ENCODE measurements around the gene STK10. TPM values are rescaled to one million over a fixed set of nuclear protein-coding genes. Genes with fewer than 3 reads are reported as not detected.

Gene STK10
- polyA plus RNA-seq, 1 of the 3 experiments (the other 2 are of a cell fraction) = 11.0 TPM

DNA sequence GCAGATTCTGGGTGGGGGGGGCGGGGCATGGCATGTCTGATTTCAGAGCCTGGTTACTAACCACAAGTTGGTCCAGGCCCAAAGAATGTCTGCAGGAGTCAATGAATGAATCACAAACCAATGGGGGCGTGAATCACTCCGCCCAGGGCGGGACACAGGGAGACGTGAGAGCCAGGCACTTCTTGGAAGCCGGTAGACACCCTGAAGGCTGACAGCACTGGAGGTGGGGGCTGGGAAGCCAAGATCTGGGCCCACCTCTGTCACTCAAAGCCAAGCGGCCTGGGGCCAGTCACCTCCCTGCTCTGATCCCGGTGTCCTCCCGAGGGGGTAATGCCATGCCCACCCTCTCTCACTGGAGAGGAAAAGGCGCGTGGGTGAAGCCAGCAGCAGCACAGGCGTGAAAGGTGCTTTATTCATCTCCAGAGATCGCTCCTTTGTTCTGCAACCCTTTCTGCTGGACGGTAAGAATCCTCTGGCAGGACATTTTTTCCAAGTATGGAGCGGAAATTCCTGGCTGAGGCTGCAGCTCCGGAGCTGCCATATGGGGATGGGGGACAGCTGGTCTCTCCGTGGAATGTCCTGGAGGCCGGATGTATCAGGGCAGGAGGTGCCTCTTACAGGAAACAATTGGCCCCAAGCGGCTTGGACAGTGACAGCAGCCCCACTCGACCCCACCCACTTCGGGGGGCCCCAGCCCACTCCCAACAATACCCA is 85.0 kb downstream of the STK10 start:
- H3K27ac ChIP-seq (ENCODE audit: low read depth in 2 of 2, low read length in 1 of 2) = peak overlapping the region; percentile 36 to 66; a peak in 3 of 4 replicates
- no peaks in the 10 kb centered on the region for H3K36me3 ChIP-seq (replicated peaks in 1 of 2; ENCODE audit: control insufficient read depth in 1 of 2, insufficient read depth in 2 of 2, low read length in 1 of 2)
- H3K79me2 ChIP-seq (ENCODE audit: insufficient read depth) = peaks cover 5% of the 10 kb centered on the region; the same call in 1 of the 2 replicates
- H3K4me2 ChIP-seq = peak overlapping the region; percentile 59
- no peak overlapping the region for H2AFZ ChIP-seq (ENCODE audit: low read depth)
- POLR2A ChIA-PET = no interaction called here
- peak overlapping the region in 1 of 2 experiments; percentile 2; a peak in 1 of 4 replicates for H3K4me3 ChIP-seq (ENCODE audit: low read depth in 2 of 2, low read length in 1 of 2)
- H3F3A ChIP-seq (replicated peaks; ENCODE audit: insufficient read depth) = no peaks in the 10 kb centered on the region
- H3K4me1 ChIP-seq (ENCODE audit: control insufficient read depth in 1 of 2, insufficient read depth in 2 of 2, low read depth in 1 of 2, low read length in 1 of 2) = peaks cover 14 to 19% of the 10 kb centered on the region in 2 experiments; a peak in 3 of 4 replicates
- H3K9me2 ChIP-seq = no peaks in the 10 kb centered on the region
- CTCF ChIA-PET = interaction anchor here (1.0 to 5.6 kb wide), 4 partner anchors 9 to 191 kb away, joined by 3 to 60 read pairs (median 6); partner anchors contain the start of gene STK10
- H4K20me1 ChIP-seq (ENCODE audit: insufficient read depth) = no peaks in the 10 kb centered on the region
- peak; percentile 17 for TF ChIP-seq POLR2AphosphoS5 (IDR thresholded peaks at IDR 0.05; ENCODE audit: low read depth, low read length)
- peak in 1 of 2 experiments; percentile 44; a peak in 1 of 4 replicates for TF ChIP-seq EP300 (IDR thresholded peaks at IDR 0.05; ENCODE audit: borderline replicate concordance in 1 of 2, low read depth in 1 of 2, low read length in 1 of 2)
- peak; percentile 64; the same call in 1 of the 2 replicates for TF ChIP-seq MAX (IDR thresholded peaks at IDR 0.05; ENCODE audit: low read depth)
- TF ChIP-seq SIN3A (IDR thresholded peaks at IDR 0.05; ENCODE audit: borderline replicate concordance, low read depth, low read length) = peak; percentile 55; the same call in 1 of the 2 replicates
- peak; percentile 77 for TF ChIP-seq NFIC (IDR thresholded peaks at IDR 0.05; ENCODE audit: borderline replicate concordance)
- no peak for TF ChIP-seq FOXJ3 (CRISPR knock-in tag; IDR thresholded peaks at IDR 0.05)
- TF ChIP-seq GATA2 (CRISPR knock-in tag; IDR thresholded peaks at IDR 0.05) = no peak
- peak; percentile 93 for TF ChIP-seq FOSL2 (IDR thresholded peaks at IDR 0.05; ENCODE audit: borderline replicate concordance, low read depth)
- TF ChIP-seq, protein P1, sequence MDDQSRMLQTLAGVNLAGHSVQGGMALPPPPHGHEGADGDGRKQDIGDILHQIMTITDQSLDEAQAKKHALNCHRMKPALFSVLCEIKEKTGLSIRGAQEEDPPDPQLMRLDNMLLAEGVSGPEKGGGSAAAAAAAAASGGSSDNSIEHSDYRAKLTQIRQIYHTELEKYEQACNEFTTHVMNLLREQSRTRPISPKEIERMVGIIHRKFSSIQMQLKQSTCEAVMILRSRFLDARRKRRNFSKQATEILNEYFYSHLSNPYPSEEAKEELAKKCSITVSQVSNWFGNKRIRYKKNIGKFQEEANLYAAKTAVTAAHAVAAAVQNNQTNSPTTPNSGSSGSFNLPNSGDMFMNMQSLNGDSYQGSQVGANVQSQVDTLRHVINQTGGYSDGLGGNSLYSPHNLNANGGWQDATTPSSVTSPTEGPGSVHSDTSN (IDR thresholded peaks at IDR 0.05) = peak; percentile 64
- TF ChIP-seq TEAD4 (IDR thresholded peaks at IDR 0.05; ENCODE audit: borderline replicate concordance, insufficient read depth) = peak; percentile 67; the same call in 1 of the 2 replicates
- 34% methylated on average over 17 of the region's 21 CpGs for WGBS (ENCODE audit: low lambda C conversion rate)
- H3K9me3 ChIP-seq = no peaks in the 10 kb centered on the region
- no peaks in the 10 kb centered on the region for H3K27me3 ChIP-seq (ENCODE audit: insufficient read depth)
- no peak for DNase-seq
- peak overlapping the region; percentile 15; the same call in 1 of the 2 replicates for H3K9ac ChIP-seq

DNA sequence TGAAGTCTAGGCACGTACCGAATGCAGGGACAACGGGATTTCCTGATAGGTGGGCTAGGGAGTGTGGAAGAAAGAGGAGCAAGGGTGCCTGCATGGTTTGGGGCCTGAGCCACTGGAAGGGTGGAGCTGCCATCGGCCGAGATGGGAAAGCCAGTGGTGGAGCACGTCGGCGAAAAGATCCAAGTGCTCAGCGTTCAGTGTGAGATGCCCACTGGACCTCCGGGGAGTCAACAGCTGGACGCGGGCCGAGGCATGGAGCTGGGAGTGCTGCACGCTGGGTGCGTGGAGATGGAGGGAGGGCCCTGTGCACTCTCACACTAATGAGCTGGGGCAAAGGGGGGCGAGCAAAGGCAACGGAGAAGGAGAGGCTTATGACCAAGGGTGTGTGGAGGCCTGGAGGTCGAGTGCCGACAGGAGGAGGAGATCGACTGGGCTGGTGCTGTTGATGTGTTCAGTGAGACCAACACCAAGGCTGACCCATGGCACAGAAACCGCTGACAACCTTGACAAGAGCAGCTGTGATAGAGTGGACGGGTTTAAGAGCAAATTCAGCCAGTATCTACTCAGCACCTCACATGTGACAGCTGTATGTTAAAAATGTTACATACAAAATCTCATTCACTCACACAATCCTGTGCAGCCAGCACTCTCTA is 85.7 kb downstream of the STK10 start:
- Histone ChIP-seq H3K9me2 (no peaks in the 10 kb centered on the region), H3K79me2 (ENCODE audit: insufficient read depth) (peaks cover 6% of the 10 kb centered on the region; the same call in 1 of the 2 replicates), H3K4me2 (0 out of 2 replicates have a peak overlapping the region, but pooled peaks have one; percentile 26), H3F3A (replicated peaks; ENCODE audit: insufficient read depth) (no peaks in the 10 kb centered on the region), H3K4me3 (ENCODE audit: low read depth in 2 of 2, low read length in 1 of 2) (no peak overlapping the region), H3K9ac (no peak overlapping the region), H3K27me3 (ENCODE audit: insufficient read depth) (no peaks in the 10 kb centered on the region), H3K4me1 (ENCODE audit: control insufficient read depth in 1 of 2, insufficient read depth in 2 of 2, low read depth in 1 of 2, low read length in 1 of 2) (peaks cover 14 to 16% of the 10 kb centered on the region in 2 experiments; a peak in 3 of 4 replicates), H3K9me3 (no peaks in the 10 kb centered on the region), H4K20me1 (ENCODE audit: insufficient read depth) (no peaks in the 10 kb centered on the region), H3K36me3 (replicated peaks in 1 of 2; ENCODE audit: control insufficient read depth in 1 of 2, insufficient read depth in 2 of 2, low read length in 1 of 2) (no peaks in the 10 kb centered on the region), H3K27ac (ENCODE audit: low read depth in 2 of 2, low read length in 1 of 2) (no peak overlapping the region; a peak in 1 of 4 replicates), H2AFZ (ENCODE audit: low read depth) (no peak overlapping the region)
- CTCF ChIA-PET = interaction anchor here (1.0 to 5.6 kb wide), 4 partner anchors 9 to 191 kb away, joined by 3 to 60 read pairs (median 8); partner anchors contain the start of gene STK10
- WGBS (ENCODE audit: low lambda C conversion rate) = 95% methylated on average over 21 of the region's 22 CpGs
- POLR2A ChIA-PET = no interaction called here
- TF ChIP-seq TCF12 (IDR thresholded peaks at IDR 0.05) (no peak), YY1 (IDR thresholded peaks at IDR 0.05; ENCODE audit: low read depth) (no peak), FOSL2 (IDR thresholded peaks at IDR 0.05; ENCODE audit: borderline replicate concordance, low read depth) (no peak), SMC3 (IDR thresholded peaks at IDR 0.05; ENCODE audit: low read depth, low read length) (no peak), CTCF (IDR thresholded peaks at IDR 0.05) (no peak), TAF1 (IDR thresholded peaks at IDR 0.05; ENCODE audit: borderline replicate concordance, low read depth, low read length) (no peak), EP300 (IDR thresholded peaks at IDR 0.05; ENCODE audit: borderline replicate concordance in 1 of 2, low read depth in 1 of 2, low read length in 1 of 2) (no peak)
- TF ChIP-seq, protein P2, sequence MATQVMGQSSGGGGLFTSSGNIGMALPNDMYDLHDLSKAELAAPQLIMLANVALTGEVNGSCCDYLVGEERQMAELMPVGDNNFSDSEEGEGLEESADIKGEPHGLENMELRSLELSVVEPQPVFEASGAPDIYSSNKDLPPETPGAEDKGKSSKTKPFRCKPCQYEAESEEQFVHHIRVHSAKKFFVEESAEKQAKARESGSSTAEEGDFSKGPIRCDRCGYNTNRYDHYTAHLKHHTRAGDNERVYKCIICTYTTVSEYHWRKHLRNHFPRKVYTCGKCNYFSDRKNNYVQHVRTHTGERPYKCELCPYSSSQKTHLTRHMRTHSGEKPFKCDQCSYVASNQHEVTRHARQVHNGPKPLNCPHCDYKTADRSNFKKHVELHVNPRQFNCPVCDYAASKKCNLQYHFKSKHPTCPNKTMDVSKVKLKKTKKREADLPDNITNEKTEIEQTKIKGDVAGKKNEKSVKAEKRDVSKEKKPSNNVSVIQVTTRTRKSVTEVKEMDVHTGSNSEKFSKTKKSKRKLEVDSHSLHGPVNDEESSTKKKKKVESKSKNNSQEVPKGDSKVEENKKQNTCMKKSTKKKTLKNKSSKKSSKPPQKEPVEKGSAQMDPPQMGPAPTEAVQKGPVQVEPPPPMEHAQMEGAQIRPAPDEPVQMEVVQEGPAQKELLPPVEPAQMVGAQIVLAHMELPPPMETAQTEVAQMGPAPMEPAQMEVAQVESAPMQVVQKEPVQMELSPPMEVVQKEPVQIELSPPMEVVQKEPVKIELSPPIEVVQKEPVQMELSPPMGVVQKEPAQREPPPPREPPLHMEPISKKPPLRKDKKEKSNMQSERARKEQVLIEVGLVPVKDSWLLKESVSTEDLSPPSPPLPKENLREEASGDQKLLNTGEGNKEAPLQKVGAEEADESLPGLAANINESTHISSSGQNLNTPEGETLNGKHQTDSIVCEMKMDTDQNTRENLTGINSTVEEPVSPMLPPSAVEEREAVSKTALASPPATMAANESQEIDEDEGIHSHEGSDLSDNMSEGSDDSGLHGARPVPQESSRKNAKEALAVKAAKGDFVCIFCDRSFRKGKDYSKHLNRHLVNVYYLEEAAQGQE (IDR thresholded peaks at IDR 0.05; ENCODE audit: low read depth, low read length) = no peak
- no peak for DNase-seq
